Lower leg skin (tissue), 3 donors: Measurements from ENCODE around the gene HSPB9.

Experiments used
- POLR2A ChIP-seq, 2 donors: fragments of 450-650 bp; IDR thresholded peaks; one replicate each; pipeline ENCODE4 v1.6.1; 2016 to 2017; ENCODE audit warnings: antibody characterized with exemption in 2 of 2, mild to moderate bottlenecking in 1 of 2, moderate library complexity in 1 of 2
- TF ChIP-seq, protein P1 (sequence below), 3 donors: fragments of 450-650 bp; IDR thresholded peaks; one replicate each; pipeline ENCODE4 v1.5.1; 2016; ENCODE audit warnings: antibody characterized with exemption in 3 of 3, mild to moderate bottlenecking in 3 of 3, moderate library complexity in 2 of 3

DNA sequence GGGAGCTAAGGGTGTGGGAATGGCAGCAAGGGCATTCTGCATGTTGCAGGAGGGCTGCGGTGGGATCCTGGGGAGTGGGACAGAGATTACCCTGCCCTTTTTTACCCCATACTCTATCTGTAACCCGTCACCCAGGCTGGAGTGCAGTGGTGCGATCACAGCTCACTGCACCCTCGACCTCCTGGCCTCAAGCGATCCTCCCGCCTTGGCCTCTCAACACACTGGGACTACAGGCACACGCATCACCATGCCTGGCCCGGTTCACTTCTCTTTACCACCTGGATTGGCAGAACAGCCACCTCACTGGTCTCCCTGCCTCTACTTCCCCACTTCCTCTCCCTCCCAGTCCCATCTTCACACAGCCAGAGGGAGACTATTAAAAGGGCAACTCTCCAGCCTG is 33.9 kb upstream of the HSPB9 start:
- no peak for TF ChIP-seq POLR2A (IDR thresholded peaks at IDR 0.05)
- TF ChIP-seq, protein P1, sequence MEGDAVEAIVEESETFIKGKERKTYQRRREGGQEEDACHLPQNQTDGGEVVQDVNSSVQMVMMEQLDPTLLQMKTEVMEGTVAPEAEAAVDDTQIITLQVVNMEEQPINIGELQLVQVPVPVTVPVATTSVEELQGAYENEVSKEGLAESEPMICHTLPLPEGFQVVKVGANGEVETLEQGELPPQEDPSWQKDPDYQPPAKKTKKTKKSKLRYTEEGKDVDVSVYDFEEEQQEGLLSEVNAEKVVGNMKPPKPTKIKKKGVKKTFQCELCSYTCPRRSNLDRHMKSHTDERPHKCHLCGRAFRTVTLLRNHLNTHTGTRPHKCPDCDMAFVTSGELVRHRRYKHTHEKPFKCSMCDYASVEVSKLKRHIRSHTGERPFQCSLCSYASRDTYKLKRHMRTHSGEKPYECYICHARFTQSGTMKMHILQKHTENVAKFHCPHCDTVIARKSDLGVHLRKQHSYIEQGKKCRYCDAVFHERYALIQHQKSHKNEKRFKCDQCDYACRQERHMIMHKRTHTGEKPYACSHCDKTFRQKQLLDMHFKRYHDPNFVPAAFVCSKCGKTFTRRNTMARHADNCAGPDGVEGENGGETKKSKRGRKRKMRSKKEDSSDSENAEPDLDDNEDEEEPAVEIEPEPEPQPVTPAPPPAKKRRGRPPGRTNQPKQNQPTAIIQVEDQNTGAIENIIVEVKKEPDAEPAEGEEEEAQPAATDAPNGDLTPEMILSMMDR (IDR thresholded peaks at IDR 0.05) = no peak
